Uterus (tissue), 2 donors: ENCODE results near the gene RAB35.

Experiments
- CTCF ChIP-seq, 4 experiments: fragments of 200-600 bp in 2 of 4; fragments of 450-650 bp in 2 of 4; sonication (generic) in 2 of 4; IDR thresholded peaks; one replicate each; pipeline ENCODE4 v1.5.1; 2016 to 2019; ENCODE audit warnings: antibody characterized with exemption in 4 of 4, mild to moderate bottlenecking in 2 of 4, moderate library complexity in 1 of 4
- POLR2A ChIP-seq, 2 donors: fragments of 450-650 bp; IDR thresholded peaks; one replicate each; pipeline ENCODE4 v1.6.1; 2016; ENCODE audit warnings: antibody characterized with exemption in 2 of 2, mild to moderate bottlenecking in 1 of 2, moderate library complexity in 1 of 2

DNA sequence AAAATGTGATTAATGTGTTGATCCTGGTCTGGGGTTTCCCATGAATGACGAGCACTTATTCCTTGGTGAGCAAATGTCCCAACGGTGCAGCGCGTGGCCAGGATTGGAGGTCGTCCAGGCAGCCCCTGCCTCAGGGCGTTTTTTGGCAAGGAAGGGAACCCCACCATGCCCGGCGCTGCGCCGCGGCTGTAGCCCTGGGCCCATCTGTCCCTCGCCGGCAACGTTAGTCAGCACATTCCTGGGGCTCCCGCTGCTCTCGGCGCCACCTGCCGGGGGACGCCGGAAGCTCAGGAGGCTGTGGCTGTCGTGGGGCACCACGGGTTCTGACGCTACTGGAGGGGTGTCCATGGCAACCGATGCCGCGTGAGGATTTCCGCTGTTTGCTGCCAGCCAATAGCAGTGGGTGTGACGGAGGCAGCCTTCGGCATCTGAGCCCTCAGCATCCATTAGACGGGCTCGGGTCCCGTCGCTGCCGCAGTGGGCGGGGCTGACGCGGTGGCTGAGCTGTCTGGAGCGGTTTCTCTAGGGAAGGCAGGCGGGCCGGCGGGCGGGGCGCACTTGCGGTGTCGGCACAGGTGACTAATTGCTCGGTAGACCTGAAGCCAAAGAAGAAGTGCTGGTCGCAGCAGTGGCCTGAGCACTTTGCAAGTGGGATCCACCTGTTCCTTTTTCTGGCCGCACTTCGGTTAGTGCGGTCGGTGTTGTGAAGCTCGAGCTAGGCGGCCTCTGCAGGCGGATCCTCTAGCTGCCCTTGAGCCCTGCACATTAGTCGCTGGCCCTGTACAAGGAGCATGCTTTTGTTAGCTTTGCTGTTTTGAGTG is 29.5 kb downstream of the RAB35 start:
- peak; percentile 92 to 98 (median 98) for TF ChIP-seq CTCF (IDR thresholded peaks at IDR 0.05)
- peak in 1 of 2 donors; percentile 52 for TF ChIP-seq POLR2A (IDR thresholded peaks at IDR 0.05)
